Measurements from ENCODE around the gene OGA. TPM values are rescaled to one million over a fixed set of nuclear protein-coding genes. Genes with fewer than 3 reads are reported as not detected.

Gene OGA
- total and polyA plus RNA-seq, 10 donors: 65.7 to 234 (median 162) TPM

DNA sequence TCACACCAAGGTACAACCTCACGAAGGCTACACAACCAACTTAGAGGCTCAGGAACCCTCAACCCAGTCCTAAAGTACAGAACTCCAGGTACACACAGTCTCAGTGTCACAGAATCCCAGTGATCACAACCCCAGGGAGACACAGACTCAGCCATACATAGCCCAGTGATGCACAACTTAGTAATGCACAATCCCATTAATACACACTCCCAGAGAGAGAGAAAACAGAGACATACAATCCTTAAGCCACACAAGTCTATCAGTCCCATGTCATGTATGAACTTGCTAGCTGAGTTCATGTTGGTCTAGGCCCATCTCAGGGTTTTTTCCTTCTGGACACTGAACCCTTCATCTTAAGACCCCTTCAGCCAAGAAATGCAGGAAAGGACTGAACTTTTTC is 20.8 kb upstream of the OGA start:
- peaks cover 30 to 100% (median 70%) of the 10 kb centered on the region in 6 donors for H3K4me1 ChIP-seq

DNA sequence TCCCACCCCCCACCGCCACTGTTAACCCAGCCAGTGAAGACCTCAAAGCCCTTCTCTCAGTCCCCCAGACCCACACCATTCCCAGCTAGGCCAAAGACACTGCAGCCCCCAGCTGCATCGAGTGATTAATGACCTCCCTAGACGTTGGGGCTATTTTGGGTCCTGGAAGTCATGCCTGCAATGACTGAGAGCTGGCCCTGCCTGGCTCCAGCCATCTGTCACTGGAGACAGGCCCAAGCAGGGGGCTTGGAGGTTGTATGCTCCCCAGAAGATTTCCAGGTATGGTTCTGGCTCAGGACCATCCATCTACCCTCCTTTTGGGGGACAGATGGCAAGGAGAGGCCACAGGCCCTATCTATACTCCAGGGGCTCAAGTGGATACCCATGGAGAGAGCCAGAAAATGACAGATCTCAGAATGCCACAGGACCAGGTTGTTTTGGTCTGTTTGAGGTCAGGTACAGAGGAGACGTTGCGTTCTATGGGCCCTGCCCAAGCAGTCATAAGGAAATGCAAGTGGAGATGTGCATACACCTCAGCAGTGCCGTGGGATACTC is 20.2 kb upstream of the OGA start:
- H3K36me3 ChIP-seq: no peaks in the 10 kb centered on the region
- intact Hi-C loops (cut with DNase I; ENCODE audit: low total_unique reads): no loop called here
- H3K27ac ChIP-seq: no peak overlapping the region
- peaks cover 0 to 7% (median 0%) of the 10 kb centered on the region in 7 donors for H3K27me3 ChIP-seq (replicated peaks in 1 of 7)
- 78 to 85% (median 84%) methylated on average over 6 of the region's 6 CpGs for WGBS, 5 donors
- no peak for DNase-seq
- peaks cover 31 to 100% (median 68%) of the 10 kb centered on the region in 6 donors for H3K4me1 ChIP-seq
- no peak overlapping the region for H3K4me3 ChIP-seq
- no peak for TF ChIP-seq POLR2AphosphoS5 (IDR thresholded peaks at IDR 0.05)
- TF ChIP-seq POLR2A (IDR thresholded peaks at IDR 0.05): no peak
- TF ChIP-seq, protein P1, sequence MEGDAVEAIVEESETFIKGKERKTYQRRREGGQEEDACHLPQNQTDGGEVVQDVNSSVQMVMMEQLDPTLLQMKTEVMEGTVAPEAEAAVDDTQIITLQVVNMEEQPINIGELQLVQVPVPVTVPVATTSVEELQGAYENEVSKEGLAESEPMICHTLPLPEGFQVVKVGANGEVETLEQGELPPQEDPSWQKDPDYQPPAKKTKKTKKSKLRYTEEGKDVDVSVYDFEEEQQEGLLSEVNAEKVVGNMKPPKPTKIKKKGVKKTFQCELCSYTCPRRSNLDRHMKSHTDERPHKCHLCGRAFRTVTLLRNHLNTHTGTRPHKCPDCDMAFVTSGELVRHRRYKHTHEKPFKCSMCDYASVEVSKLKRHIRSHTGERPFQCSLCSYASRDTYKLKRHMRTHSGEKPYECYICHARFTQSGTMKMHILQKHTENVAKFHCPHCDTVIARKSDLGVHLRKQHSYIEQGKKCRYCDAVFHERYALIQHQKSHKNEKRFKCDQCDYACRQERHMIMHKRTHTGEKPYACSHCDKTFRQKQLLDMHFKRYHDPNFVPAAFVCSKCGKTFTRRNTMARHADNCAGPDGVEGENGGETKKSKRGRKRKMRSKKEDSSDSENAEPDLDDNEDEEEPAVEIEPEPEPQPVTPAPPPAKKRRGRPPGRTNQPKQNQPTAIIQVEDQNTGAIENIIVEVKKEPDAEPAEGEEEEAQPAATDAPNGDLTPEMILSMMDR (IDR thresholded peaks at IDR 0.05 in 8 of 11, conservative IDR thresholded peaks at IDR 0.05 in 3 of 11): no peak
- H3K9me3 ChIP-seq: no peaks in the 10 kb centered on the region

More for the DNA sequence above, 20.8 kb upstream of the OGA start:
- TF ChIP-seq POLR2A (IDR thresholded peaks at IDR 0.05) (no peak), POLR2AphosphoS5 (IDR thresholded peaks at IDR 0.05) (no peak)
- TF ChIP-seq, protein P1 (IDR thresholded peaks at IDR 0.05 in 8 of 11, conservative IDR thresholded peaks at IDR 0.05 in 3 of 11): no peak
- 67 to 100% (median 93%) methylated on average over 1 of the region's 1 CpG for WGBS, 5 donors
- H3K9me3 ChIP-seq: no peaks in the 10 kb centered on the region
- H3K27ac ChIP-seq: no peak overlapping the region
- intact Hi-C loops (cut with DNase I; ENCODE audit: low total_unique reads): no loop called here
- no peak for DNase-seq
- no peaks in the 10 kb centered on the region for H3K36me3 ChIP-seq
- peaks cover 0 to 7% (median 0%) of the 10 kb centered on the region in 7 donors for H3K27me3 ChIP-seq (replicated peaks in 1 of 7)
- peak overlapping the region in 1 of 8 donors; percentile 71 for H3K4me3 ChIP-seq

DNA sequence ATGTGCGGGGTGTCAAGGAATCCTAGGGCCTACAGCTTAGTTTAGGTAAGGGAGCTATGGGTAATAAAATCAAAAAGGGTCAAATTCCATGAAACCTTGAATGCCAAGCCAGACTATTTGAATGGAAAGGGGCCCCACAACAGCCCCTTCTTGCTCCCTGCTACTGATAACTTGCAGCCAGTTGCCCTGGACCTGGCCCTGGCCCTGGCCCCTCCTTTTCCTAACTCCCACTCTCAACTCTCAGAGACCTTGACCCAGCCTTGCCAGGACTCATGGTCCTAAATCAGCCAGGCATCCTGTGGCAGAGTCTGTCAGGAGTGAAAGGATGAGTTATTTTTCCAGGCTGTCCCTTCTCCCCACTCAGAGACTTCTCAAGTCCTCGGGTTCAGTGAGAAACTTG is 19.5 kb upstream of the OGA start:
- no peaks in the 10 kb centered on the region for H3K36me3 ChIP-seq
- no peak for DNase-seq
- no peak overlapping the region for H3K27ac ChIP-seq
- peaks cover 0 to 7% (median 0%) of the 10 kb centered on the region in 7 donors for H3K27me3 ChIP-seq (replicated peaks in 1 of 7)
- intact Hi-C loops (cut with DNase I; ENCODE audit: low total_unique reads): no loop called here
- no peaks in the 10 kb centered on the region for H3K9me3 ChIP-seq
- 79 to 82% (median 80%) methylated on average over 2 of the region's 2 CpGs for WGBS, 5 donors
- peaks cover 28 to 99% (median 63%) of the 10 kb centered on the region in 6 donors for H3K4me1 ChIP-seq
- H3K4me3 ChIP-seq: no peak overlapping the region
- no peak for TF ChIP-seq POLR2A (IDR thresholded peaks at IDR 0.05)
- TF ChIP-seq, protein P1 (IDR thresholded peaks at IDR 0.05 in 8 of 11, conservative IDR thresholded peaks at IDR 0.05 in 3 of 11): no peak
- no peak for TF ChIP-seq POLR2AphosphoS5 (IDR thresholded peaks at IDR 0.05)

DNA sequence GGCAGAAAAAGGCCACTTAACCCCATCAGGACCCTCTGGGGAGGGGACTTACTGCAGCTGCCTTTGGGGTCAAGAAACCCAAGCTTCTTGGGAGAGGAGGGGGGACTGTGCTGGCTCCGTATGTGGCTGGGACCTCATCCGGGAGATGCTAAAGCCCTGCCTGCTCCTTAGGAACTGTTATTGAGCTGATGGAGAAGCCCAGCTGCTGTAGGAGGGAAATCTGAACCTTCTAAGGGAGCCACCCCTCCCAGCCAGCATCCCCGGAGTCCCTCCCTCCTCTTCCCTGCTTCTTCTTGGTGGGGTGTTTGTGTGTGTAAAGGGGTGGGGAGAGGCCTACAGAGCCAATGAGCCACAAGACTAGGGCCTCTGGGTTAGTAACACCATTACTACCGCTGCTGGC is 17.1 kb upstream of the OGA start:
- Histone ChIP-seq H3K4me1 (peaks cover 28 to 98% (median 62%) of the 10 kb centered on the region in 6 donors), H3K36me3 (no peaks in the 10 kb centered on the region), H3K9me3 (no peaks in the 10 kb centered on the region), H3K27ac (no peak overlapping the region), H3K27me3 (replicated peaks in 1 of 7) (no peaks in the 10 kb centered on the region), H3K4me3 (no peak overlapping the region)
- WGBS, 5 donors: 75 to 92% (median 87%) methylated on average over 4 of the region's 4 CpGs
- no peak for DNase-seq
- no peak for TF ChIP-seq POLR2AphosphoS5 (IDR thresholded peaks at IDR 0.05)
- TF ChIP-seq, protein P1 (IDR thresholded peaks at IDR 0.05 in 8 of 11, conservative IDR thresholded peaks at IDR 0.05 in 3 of 11): no peak
- TF ChIP-seq POLR2A (IDR thresholded peaks at IDR 0.05): no peak
- intact Hi-C loops (cut with DNase I; ENCODE audit: low total_unique reads): no loop called here
